ENCODE measurements around the gene EIF2B2. TPM values are rescaled to one million over a fixed set of nuclear protein-coding genes. Genes with fewer than 3 reads are reported as not detected.
A peak's percentile ranks its signal among the peaks of the same experiment; 100 is the strongest.

EIF2B2 gene
- total RNA-seq, 2 donors from 2014 or later = 35.0 to 41.6 TPM

- no peak overlapping the region for H3K27ac Mint-ChIP-seq
- H3K36me3 ChIP-seq (ENCODE audit: control insufficient read depth, insufficient read depth, low read length) = peaks cover 3% of the 10 kb centered on the region
- no peak overlapping the region for H3K9ac ChIP-seq (ENCODE audit: extremely low read depth, low read length, poor library complexity, severe bottlenecking)
- H3K27ac ChIP-seq (ENCODE audit: low read depth, low read length) = no peak overlapping the region
- peaks cover 2% of the 10 kb centered on the region for H3K4me1 Mint-ChIP-seq
- no peaks in the 10 kb centered on the region for H3K27me3 Mint-ChIP-seq (ENCODE audit: insufficient read depth)
- no peaks in the 10 kb centered on the region for H3K4me1 ChIP-seq (ENCODE audit: control insufficient read depth, insufficient read depth, low read length)
- H3K9me3 ChIP-seq (ENCODE audit: control insufficient read depth, low read length) = no peaks in the 10 kb centered on the region
- H3K9me3 Mint-ChIP-seq = no peaks in the 10 kb centered on the region
- H3K4me3 Mint-ChIP-seq = no peak overlapping the region
- TF ChIP-seq, protein P1, sequence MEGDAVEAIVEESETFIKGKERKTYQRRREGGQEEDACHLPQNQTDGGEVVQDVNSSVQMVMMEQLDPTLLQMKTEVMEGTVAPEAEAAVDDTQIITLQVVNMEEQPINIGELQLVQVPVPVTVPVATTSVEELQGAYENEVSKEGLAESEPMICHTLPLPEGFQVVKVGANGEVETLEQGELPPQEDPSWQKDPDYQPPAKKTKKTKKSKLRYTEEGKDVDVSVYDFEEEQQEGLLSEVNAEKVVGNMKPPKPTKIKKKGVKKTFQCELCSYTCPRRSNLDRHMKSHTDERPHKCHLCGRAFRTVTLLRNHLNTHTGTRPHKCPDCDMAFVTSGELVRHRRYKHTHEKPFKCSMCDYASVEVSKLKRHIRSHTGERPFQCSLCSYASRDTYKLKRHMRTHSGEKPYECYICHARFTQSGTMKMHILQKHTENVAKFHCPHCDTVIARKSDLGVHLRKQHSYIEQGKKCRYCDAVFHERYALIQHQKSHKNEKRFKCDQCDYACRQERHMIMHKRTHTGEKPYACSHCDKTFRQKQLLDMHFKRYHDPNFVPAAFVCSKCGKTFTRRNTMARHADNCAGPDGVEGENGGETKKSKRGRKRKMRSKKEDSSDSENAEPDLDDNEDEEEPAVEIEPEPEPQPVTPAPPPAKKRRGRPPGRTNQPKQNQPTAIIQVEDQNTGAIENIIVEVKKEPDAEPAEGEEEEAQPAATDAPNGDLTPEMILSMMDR (conservative IDR thresholded peaks at IDR 0.05) = no peak
- 97 to 98% methylated on average over 4 to 5 of the region's 5 CpGs for WGBS, 2 experiments (ENCODE audit: insufficient coverage in 1 of 2, insufficient read length in 1 of 2)
- no peaks in the 10 kb centered on the region for H3K27me3 ChIP-seq (ENCODE audit: control insufficient read depth, insufficient read depth, low read length, poor library complexity, severe bottlenecking)
- DNase-seq = no peak
- H3K36me3 Mint-ChIP-seq (ENCODE audit: low read depth) = no peaks in the 10 kb centered on the region
- H3K4me3 ChIP-seq (ENCODE audit: low read length) = no peak overlapping the region
Measured at GRCh38 chr14:75049136-75049535, 46.4 kb downstream of the EIF2B2 start.

GRCh38 chr14:75049731-75050201, 47.0 kb downstream of the EIF2B2 start:
- Histone ChIP-seq H3K27me3 (ENCODE audit: control insufficient read depth, insufficient read depth, low read length, poor library complexity, severe bottlenecking) (no peaks in the 10 kb centered on the region), H3K36me3 (ENCODE audit: control insufficient read depth, insufficient read depth, low read length) (peaks cover 4% of the 10 kb centered on the region), H3K4me3 (ENCODE audit: low read length) (no peak overlapping the region), H3K4me1 (ENCODE audit: control insufficient read depth, insufficient read depth, low read length) (no peaks in the 10 kb centered on the region), H3K9ac (ENCODE audit: extremely low read depth, low read length, poor library complexity, severe bottlenecking) (no peak overlapping the region), H3K9me3 (ENCODE audit: control insufficient read depth, low read length) (no peaks in the 10 kb centered on the region), H3K27ac (ENCODE audit: low read depth, low read length) (no peak overlapping the region)
- no peak overlapping the region for H3K27ac Mint-ChIP-seq
- no peaks in the 10 kb centered on the region for H3K27me3 Mint-ChIP-seq (ENCODE audit: insufficient read depth)
- 83 to 91% methylated on average over 2 of the region's 3 CpGs for WGBS, 2 experiments (ENCODE audit: insufficient coverage in 1 of 2, insufficient read length in 1 of 2)
- no peak for DNase-seq
- peak overlapping the region; percentile 73 for H3K4me3 Mint-ChIP-seq
- H3K9me3 Mint-ChIP-seq = no peaks in the 10 kb centered on the region
- H3K36me3 Mint-ChIP-seq (ENCODE audit: low read depth) = no peaks in the 10 kb centered on the region
- TF ChIP-seq, protein P1 (conservative IDR thresholded peaks at IDR 0.05) = no peak
- H3K4me1 Mint-ChIP-seq = peaks cover 2% of the 10 kb centered on the region

GRCh38 chr14:75050852-75051555, 48.3 kb downstream of the EIF2B2 start, which contains the start of gene MLH3:
Gene MLH3, minus strand, starts transcription at chr14:75051467. Its CDS starts 1,812 bp downstream, at chr14:75049655.
- H3K36me3 ChIP-seq (ENCODE audit: control insufficient read depth, insufficient read depth, low read length) = peaks cover 4% of the 10 kb centered on the region
- TF ChIP-seq, protein P1 (conservative IDR thresholded peaks at IDR 0.05) = no peak
- H3K27ac Mint-ChIP-seq = peak within 1 kb of the TSS; percentile 94
- no peaks in the 10 kb centered on the region for H3K27me3 Mint-ChIP-seq (ENCODE audit: insufficient read depth)
- H3K36me3 Mint-ChIP-seq (ENCODE audit: low read depth) = peaks cover 3% of the 10 kb centered on the region
- peak; percentile 94 for DNase-seq
- no peaks in the 10 kb centered on the region for H3K4me1 ChIP-seq (ENCODE audit: control insufficient read depth, insufficient read depth, low read length)
- no peaks in the 10 kb centered on the region for H3K9me3 Mint-ChIP-seq
- peak within 1 kb of the TSS; percentile 79 for H3K4me3 ChIP-seq (ENCODE audit: low read length)
- peak within 1 kb of the TSS; percentile 80 for H3K9ac ChIP-seq (ENCODE audit: extremely low read depth, low read length, poor library complexity, severe bottlenecking)
- H3K27ac ChIP-seq (ENCODE audit: low read depth, low read length) = no peak within 1 kb of the TSS
- H3K4me3 Mint-ChIP-seq = peak within 1 kb of the TSS; percentile 73
- no peaks in the 10 kb centered on the region for H3K9me3 ChIP-seq (ENCODE audit: control insufficient read depth, low read length)
- 5 to 8% methylated on average over 26 to 59 of the region's 59 CpGs for WGBS, 2 experiments (ENCODE audit: insufficient coverage in 1 of 2, insufficient read length in 1 of 2)
- no peaks in the 10 kb centered on the region for H3K27me3 ChIP-seq (ENCODE audit: control insufficient read depth, insufficient read depth, low read length, poor library complexity, severe bottlenecking)
- H3K4me1 Mint-ChIP-seq = peaks cover 2% of the 10 kb centered on the region
